ENCODE measurements around the gene WNT3A.

DNA sequence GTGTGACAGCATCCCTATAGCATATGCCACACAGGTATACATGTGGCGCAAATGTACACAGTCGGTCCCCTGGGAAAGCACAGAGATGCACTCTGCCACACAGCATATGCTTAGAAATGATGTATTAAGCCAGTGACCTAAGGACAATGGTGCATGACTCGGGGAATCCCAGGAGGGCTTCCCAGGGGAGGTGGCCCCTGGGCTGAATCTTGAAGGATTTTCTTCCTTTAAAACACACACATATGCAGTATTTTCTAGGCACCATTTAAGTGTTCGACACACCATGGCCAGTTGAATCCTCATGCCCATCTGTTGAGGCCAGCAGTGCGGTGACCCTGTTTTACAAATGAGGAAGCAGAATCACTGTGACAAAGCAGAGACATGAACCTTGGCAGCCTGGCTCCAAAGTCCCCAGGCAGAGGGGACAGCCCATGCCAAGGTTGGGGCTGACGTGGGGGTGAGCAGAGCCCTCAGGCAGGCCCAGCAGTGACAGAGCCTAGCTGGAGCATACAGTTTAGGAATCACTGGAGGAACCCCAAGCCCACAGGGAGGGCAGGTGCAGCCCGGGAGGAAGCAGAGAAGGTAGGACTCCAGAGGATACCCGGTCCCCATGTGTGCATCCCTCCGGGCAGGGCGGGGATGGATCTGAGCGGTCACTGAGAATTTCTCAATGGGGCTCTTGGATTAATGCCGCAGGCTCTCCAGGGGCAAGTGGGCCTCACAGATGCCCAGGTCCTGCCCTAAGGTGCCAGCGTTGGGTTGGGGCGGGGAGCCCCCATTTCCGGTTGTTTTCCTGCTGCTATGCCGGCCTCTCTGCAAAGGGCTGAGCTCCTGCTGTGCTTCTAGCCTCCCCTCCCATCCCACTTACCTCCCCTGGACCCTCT, 28.4 kb downstream of the WNT3A start:
- TF ChIP-seq PAX5 (IDR thresholded peaks at IDR 0.05; ENCODE audit: insufficient read depth, low read length, severe bottlenecking) (no peak), POLR2A (IDR thresholded peaks at IDR 0.05; ENCODE audit: low read depth, low read length) (no peak), POLR2AphosphoS5 (IDR thresholded peaks at IDR 0.05; ENCODE audit: low read depth, low read length) (no peak), SPI1 (IDR thresholded peaks at IDR 0.05; ENCODE audit: low read depth, low read length) (no peak), TAF1 (IDR thresholded peaks at IDR 0.05; ENCODE audit: low read depth, low read length) (no peak)

Measured in GM12891 (cell line).